ENCODE measurements around the gene MELTF. TPM values are rescaled to one million over a fixed set of nuclear protein-coding genes. Genes with fewer than 3 reads are reported as not detected.
A peak's percentile ranks its signal among the peaks of the same experiment; 100 is the strongest.

Gene MELTF
- total RNA-seq, 2 experiments from 2014 or later, result 9.6 to 14.6 TPM

DNA sequence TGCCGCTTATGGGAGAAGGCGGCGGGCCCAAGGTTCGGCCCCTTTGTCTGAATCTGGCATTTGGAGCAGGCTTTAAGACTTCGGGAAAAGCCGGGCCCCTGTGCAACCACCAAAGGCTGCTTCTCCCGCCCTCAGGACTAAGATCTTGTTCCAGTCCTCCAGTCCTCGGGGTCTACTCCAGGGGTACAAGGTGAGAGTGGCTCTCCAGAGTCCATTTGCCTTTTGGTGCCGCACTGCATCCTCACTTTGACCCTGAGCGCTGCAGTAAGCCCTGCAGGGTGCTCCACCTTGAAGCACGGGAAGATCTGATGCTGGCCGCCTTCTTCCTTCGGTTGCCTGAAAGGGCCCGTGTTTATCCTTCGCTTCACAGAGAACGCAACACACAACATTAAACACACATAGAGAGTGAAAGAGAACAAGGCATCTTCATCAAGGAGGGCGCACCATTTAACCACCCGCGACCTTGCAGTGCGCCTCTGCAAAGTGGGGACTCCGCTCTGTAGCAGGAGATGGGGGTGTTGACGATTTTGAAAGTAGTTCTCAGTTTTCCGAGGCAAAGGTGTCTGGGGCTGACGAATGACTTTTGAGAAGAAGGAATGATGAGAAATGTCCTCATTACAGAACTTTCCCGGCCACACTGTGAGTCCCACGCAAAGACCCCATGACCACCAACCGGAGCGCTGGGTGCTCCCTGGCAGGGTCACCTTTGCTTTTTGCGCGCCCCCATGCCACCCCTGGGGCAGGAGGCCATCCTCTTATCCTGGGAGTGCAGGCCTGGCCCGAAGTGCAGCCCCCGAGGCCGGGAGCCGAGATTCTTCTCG is 62.0 kb downstream of the MELTF start:
- Histone ChIP-seq H3K4me2 (ENCODE audit: low read length) (peak overlapping the region; percentile 42; the same call in 1 of the 2 replicates), H3K4me3 (ENCODE audit: low read depth, low read length, poor library complexity, severe bottlenecking) (no peak overlapping the region), H3K36me3 (ENCODE audit: insufficient read depth, low read length) (no peaks in the 10 kb centered on the region), H3K9me3 (ENCODE audit: low read length) (no peaks in the 10 kb centered on the region), H3K27ac (ENCODE audit: low read depth, low read length, poor library complexity, severe bottlenecking) (no peak overlapping the region), H3K79me2 (ENCODE audit: insufficient read depth, low read depth, low read length) (no peaks in the 10 kb centered on the region), H3K9me2 (ENCODE audit: insufficient read depth, low read length) (no peaks in the 10 kb centered on the region), H2AFZ (ENCODE audit: low read length) (no peak overlapping the region), H3K4me1 (ENCODE audit: insufficient read depth, low read length, poor library complexity, severe bottlenecking) (peaks cover 15% of the 10 kb centered on the region), H4K20me1 (ENCODE audit: insufficient read depth, low read length) (no peaks in the 10 kb centered on the region)
- no peak for DNase-seq (ENCODE audit: low spot score)
- TF ChIP-seq EZH2phosphoT487 (IDR thresholded peaks at IDR 0.05; ENCODE audit: borderline replicate concordance, low read depth, low read length), result no peak
- TF ChIP-seq, protein P1, sequence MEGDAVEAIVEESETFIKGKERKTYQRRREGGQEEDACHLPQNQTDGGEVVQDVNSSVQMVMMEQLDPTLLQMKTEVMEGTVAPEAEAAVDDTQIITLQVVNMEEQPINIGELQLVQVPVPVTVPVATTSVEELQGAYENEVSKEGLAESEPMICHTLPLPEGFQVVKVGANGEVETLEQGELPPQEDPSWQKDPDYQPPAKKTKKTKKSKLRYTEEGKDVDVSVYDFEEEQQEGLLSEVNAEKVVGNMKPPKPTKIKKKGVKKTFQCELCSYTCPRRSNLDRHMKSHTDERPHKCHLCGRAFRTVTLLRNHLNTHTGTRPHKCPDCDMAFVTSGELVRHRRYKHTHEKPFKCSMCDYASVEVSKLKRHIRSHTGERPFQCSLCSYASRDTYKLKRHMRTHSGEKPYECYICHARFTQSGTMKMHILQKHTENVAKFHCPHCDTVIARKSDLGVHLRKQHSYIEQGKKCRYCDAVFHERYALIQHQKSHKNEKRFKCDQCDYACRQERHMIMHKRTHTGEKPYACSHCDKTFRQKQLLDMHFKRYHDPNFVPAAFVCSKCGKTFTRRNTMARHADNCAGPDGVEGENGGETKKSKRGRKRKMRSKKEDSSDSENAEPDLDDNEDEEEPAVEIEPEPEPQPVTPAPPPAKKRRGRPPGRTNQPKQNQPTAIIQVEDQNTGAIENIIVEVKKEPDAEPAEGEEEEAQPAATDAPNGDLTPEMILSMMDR (conservative IDR thresholded peaks at IDR 0.05; ENCODE audit: low read length), result no peak
- CTCF ChIA-PET (ENCODE audit: unreplicated experiment), result no interaction called here
- BruUV-seq (replicated peaks), result no TSS peak
- POLR2A ChIA-PET, result no interaction called here
- intact Hi-C loops (cut with micrococcal nuclease; ENCODE audit: unreplicated experiment), result loop anchor here (10.0 kb wide), 1 partner anchor 253 kb away; the partner anchor contains the start of genes CEP19 and PIGX

DNA sequence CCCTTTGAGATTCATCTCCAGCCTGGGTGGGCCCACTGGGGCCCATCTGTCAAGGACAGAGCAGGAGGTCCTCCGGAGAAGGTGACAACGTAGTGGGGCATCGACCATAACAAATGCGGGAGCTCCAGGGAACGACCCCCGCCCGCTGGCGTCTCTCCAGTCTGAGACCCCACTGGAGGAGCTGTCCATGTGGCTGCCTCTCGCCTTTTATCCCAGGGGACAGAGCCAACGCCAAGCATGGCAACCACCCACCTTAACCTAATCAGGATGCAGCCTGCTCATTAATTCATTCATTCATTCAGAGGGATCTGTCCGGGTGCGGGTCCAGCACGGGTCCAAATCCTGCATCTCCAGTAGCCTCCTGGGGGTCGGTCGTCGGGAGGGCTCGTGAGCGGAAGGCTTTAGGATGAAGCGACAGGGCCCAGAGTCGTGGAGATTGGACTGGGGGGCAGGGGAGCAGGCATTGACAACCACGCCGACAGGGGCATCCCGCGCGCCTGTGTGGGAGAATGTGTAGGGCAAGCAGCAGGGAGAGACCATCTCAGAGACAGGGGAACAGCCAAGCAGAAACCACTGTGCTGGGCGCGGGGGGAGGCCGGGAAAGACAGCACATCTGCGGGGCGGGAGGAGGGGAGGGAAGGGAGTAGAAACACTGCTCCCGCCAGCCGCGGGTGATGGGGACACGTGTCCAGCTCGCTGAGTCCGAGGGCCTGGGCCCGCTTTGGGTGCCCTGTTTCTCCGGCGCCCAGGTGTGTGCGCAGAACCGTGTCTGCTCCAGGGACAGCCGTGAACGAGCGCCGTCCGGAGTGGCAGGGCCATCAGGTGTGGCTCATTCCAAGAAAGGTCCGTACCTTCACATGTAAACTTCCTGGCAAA is 62.9 kb downstream of the MELTF start:
- TF ChIP-seq, protein P1 (conservative IDR thresholded peaks at IDR 0.05; ENCODE audit: low read length), result no peak
- TF ChIP-seq EZH2phosphoT487 (IDR thresholded peaks at IDR 0.05; ENCODE audit: borderline replicate concordance, low read depth, low read length), result no peak
- intact Hi-C loops (cut with micrococcal nuclease; ENCODE audit: unreplicated experiment), result loop anchor here (10.0 kb wide), 1 partner anchor 252 kb away; the partner anchor contains the start of genes CEP19 and PIGX
- H3K4me1 ChIP-seq (ENCODE audit: insufficient read depth, low read length, poor library complexity, severe bottlenecking), result peaks cover 19% of the 10 kb centered on the region
- no peak for DNase-seq (ENCODE audit: low spot score)
- H4K20me1 ChIP-seq (ENCODE audit: insufficient read depth, low read length), result no peaks in the 10 kb centered on the region
- no peaks in the 10 kb centered on the region for H3K36me3 ChIP-seq (ENCODE audit: insufficient read depth, low read length)
- no peaks in the 10 kb centered on the region for H3K79me2 ChIP-seq (ENCODE audit: insufficient read depth, low read depth, low read length)
- no peaks in the 10 kb centered on the region for H3K9me3 ChIP-seq (ENCODE audit: low read length)
- H2AFZ ChIP-seq (ENCODE audit: low read length), result no peak overlapping the region
- no peak overlapping the region for H3K4me3 ChIP-seq (ENCODE audit: low read depth, low read length, poor library complexity, severe bottlenecking)
- ChIA-PET POLR2A (interaction anchor here (0.8 kb wide), 1 partner anchor 337 kb away, joined by 3 read pairs; no protein-coding TSS in a partner anchor), CTCF (ENCODE audit: unreplicated experiment) (no interaction called here)
- H3K27ac ChIP-seq (ENCODE audit: low read depth, low read length, poor library complexity, severe bottlenecking), result no peak overlapping the region
- no peak overlapping the region for H3K4me2 ChIP-seq (ENCODE audit: low read length)
- no TSS peak for BruUV-seq (replicated peaks)
- H3K9me2 ChIP-seq (ENCODE audit: insufficient read depth, low read length), result no peaks in the 10 kb centered on the region

Measured in OCI-LY7 (cell line).